Ishikawa (cell line): ENCODE data around the gene LENEP.

ENCODE experiments used
- CEBPB ChIP-seq: IDR thresholded peaks from 2 replicates; pipeline ENCODE4 v1.6.1; 2012
- MAX ChIP-seq: IDR thresholded peaks from 2 replicates; pipeline ENCODE4 v1.6.1; 2012
- TAF1 ChIP-seq: IDR thresholded peaks from 2 replicates; pipeline ENCODE4 v1.6.1; 2012; ENCODE audit warnings: low read depth, mild to moderate bottlenecking
- ZBTB7A ChIP-seq: IDR thresholded peaks from 2 replicates; pipeline ENCODE4 v1.6.1; 2012; ENCODE audit warnings: low read depth

GRCh38 chr1:154956544-154956941, 36.8 kb upstream of the LENEP start:
- no peak for TF ChIP-seq TAF1
- no peak for TF ChIP-seq ZBTB7A
- TF ChIP-seq MAX = 0 out of 2 replicates have a peak, but pooled peaks have one; percentile 1
- TF ChIP-seq CEBPB = no peak
